Body of pancreas (tissue), 4 donors: ENCODE results near the gene RUBCN.

ENCODE experiments used
- CTCF ChIP-seq, 7 experiments: fragments of 450-650 bp in 4 of 7; fragments of 200-600 bp in 3 of 7; sonication (generic) in 3 of 7; IDR thresholded peaks; one replicate each; pipeline ENCODE4 v1.5.1; 2016 to 2019; ENCODE audit warnings: antibody characterized with exemption in 7 of 7
- POLR2A ChIP-seq, 3 donors: fragments of 450-650 bp; IDR thresholded peaks; one replicate each; pipeline ENCODE4 v1.6.1; 2016; ENCODE audit warnings: antibody characterized with exemption in 3 of 3, mild to moderate bottlenecking in 2 of 3

- TF ChIP-seq POLR2A (IDR thresholded peaks at IDR 0.05) (no peak), CTCF (IDR thresholded peaks at IDR 0.05) (no peak)
Measured at GRCh38 chr3:197673170-197673569, 63.5 kb downstream of the RUBCN start.
